Measurements from ENCODE around the gene VCPKMT.

The VCPKMT gene

GRCh38 chr14:50067723-50068495 is 48.5 kb downstream of the VCPKMT start:
- no peak for DNase-seq (ENCODE audit: low read depth)

- DNase-seq (ENCODE audit: low read depth), result no peak
Observed at GRCh38 chr14:50065583-50065982, 50.8 kb downstream of the VCPKMT start.

- DNase-seq (ENCODE audit: low read depth), result no peak
Observed at GRCh38 chr14:50064993-50065392, 51.4 kb downstream of the VCPKMT start.

DNA sequence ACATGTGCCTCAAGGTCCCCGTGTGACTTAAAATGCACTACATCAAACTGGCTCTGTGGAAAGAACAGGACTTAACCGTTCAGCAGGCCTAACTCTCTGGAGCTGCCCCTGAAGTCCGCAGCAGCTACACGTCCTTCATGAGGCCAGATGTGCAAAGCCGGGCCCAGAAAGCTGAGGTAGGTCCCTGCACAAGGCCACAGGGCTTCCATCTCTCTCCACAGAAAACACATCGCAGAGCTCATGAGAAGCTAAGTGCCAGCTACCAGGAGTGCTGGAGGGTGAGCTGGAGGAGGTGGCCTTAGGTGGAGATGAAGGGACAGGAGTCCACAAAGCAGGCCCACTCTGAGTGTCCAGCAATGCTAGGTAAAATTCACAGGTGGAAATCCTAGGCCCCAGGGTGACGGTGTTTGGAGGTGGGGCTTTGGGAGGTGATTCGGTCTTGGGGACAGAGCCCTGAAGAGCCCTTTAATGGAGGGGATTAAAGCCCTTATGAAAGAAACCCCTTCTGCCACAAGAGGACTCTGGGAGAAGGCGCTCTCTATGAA is 52.4 kb downstream of the VCPKMT start:
- no peak for DNase-seq (ENCODE audit: low read depth)

DNA sequence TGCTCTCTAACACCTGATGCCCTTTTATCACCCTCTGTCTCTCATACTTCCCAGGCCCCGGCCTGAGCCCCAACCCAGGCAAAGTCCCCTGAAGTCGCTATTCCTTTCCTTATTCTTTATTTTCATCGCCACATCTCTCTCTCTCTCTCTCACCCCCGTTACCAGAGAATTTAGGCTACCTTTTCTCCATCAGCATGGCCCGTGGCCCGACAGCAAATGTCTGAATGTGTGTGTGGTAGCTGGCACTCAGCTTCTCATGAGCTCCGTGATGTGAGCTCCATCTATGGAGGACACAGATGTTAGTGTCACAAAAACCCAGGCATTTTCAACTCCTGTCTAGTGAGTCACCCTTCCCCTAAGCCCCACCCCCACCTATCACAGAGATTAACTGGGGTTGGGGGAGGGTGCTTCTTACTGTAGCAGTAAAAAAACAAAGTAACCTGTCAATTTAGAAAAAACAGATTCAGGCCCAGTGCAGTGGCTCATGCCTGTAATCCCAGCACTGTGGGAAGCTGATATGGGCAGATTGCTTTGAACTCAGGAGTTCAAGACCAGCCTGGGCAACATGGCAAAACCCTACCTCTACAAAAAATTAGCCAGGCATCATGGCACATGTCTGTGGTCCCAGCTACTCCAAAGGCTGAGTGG is 53.8 kb downstream of the VCPKMT start:
- DNase-seq (ENCODE audit: low read depth), result peak; percentile 63

GRCh38 chr14:50061664-50062437 is 54.5 kb downstream of the VCPKMT start:
- no peak for DNase-seq (ENCODE audit: low read depth)

- no peak for DNase-seq (ENCODE audit: low read depth)
Observed at GRCh38 chr14:50060871-50061663, 55.3 kb downstream of the VCPKMT start.

GRCh38 chr14:50059763-50060616 is 56.4 kb downstream of the VCPKMT start:
- no peak for DNase-seq (ENCODE audit: low read depth)

Measured in stimulated activated CD8-positive, alpha-beta memory T cell treated with anti-CD3 and anti-CD28 coated beads, Interleukin-12 subunit alpha, Interleukin-12 subunit beta, amount 100 ng/mL, for 1 hour (primary cell).